SW 1271 (cell line): Measurements from ENCODE around the gene ZNF619.

Source experiments
- DNase-seq, 2 experiments: peaks; one replicate each; lab custom pipeline; 2025; lab: John Stamatoyannopoulos, UW

Gene ZNF619

DNA sequence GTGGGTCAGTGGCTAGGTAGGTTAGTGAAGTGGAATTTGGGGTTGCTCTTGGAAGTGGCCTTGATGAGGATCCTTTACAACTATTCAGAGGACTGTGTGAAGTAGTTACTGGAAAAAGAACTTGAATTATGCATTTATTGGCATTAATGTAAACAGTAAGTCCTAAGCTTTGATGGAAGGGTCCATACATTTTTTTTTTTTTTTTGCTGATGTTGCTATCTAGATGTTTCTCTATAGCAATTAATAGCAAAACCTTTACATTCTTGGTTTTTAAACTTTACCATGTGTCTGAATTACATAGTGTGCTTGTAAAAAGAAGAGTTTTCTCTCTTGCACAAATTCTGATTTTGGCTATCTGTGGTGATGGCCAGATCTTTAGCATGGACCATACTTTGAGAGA lies 57.4 kb downstream of the ZNF619 start:
- DNase-seq: no peak
